Measurements from ENCODE around the gene MINDY1. TPM values are rescaled to one million over a fixed set of nuclear protein-coding genes. Genes with fewer than 3 reads are reported as not detected.
A peak's percentile ranks its signal among the peaks of the same experiment; 100 is the strongest.

Gene MINDY1
- total and polyA plus RNA-seq, 9 of the 15 experiments (the other 6 are each of a cell fraction or from before 2014, with no cell fraction given) = 0.49 to 11.0 (median 6.0) TPM

DNA sequence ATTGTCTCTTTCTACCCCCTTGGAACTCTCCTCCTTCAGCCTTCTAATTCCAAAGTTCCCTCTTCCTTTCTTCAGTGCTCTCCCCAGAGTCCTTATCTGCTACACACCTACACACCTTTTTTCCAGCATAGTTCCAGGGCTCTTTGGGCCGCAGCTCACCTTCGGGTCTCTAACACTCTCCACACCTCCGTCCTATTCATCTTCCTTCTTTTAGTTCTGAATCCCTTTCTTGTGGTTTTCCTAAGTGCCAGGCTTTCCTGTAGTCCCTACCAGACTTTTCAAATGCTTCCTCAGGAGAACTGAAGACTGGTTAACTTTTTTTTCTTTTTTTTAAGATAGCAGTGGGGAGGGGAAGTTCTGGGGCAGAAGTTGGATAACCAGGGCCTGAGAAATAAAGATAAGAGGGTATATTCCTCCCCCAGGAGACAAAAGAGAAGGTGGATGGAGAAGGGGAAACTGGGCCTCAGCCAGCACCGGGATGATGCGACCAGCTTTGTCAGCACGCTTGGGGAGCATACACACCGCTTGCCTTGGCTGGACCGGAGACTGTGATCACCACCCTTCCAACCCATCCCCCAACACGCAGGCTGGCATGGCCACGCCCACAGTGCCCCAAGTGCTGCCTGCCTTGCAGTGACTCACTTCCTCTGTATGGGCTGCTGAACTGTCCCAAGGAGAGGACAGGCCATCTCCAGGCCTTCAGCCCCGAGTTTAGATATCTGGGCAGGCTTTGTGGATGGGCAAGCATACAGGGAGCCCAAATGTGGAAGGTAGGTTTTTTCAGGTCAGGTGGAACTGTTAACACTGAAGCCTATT lies 29.6 kb downstream of the MINDY1 start (continued):
- TF ChIP-seq, protein P1, sequence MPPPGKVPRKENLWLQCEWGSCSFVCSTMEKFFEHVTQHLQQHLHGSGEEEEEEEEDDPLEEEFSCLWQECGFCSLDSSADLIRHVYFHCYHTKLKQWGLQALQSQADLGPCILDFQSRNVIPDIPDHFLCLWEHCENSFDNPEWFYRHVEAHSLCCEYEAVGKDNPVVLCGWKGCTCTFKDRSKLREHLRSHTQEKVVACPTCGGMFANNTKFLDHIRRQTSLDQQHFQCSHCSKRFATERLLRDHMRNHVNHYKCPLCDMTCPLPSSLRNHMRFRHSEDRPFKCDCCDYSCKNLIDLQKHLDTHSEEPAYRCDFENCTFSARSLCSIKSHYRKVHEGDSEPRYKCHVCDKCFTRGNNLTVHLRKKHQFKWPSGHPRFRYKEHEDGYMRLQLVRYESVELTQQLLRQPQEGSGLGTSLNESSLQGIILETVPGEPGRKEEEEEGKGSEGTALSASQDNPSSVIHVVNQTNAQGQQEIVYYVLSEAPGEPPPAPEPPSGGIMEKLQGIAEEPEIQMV (tag; conservative IDR thresholded peaks at IDR 0.05; ENCODE audit: low read depth) = no peak
- TF ChIP-seq RBBP5 (IDR thresholded peaks at IDR 0.05; ENCODE audit: borderline replicate concordance, insufficient read depth, low read length, poor library complexity, severe bottlenecking) = peak; percentile 91
- TF ChIP-seq BRF1 (IDR thresholded peaks at IDR 0.05; ENCODE audit: borderline replicate concordance, extremely low read depth, insufficient read length) = no peak
- TF ChIP-seq HDAC2 (IDR thresholded peaks at IDR 0.05) = peak; percentile 87
- TF ChIP-seq, protein P2, sequence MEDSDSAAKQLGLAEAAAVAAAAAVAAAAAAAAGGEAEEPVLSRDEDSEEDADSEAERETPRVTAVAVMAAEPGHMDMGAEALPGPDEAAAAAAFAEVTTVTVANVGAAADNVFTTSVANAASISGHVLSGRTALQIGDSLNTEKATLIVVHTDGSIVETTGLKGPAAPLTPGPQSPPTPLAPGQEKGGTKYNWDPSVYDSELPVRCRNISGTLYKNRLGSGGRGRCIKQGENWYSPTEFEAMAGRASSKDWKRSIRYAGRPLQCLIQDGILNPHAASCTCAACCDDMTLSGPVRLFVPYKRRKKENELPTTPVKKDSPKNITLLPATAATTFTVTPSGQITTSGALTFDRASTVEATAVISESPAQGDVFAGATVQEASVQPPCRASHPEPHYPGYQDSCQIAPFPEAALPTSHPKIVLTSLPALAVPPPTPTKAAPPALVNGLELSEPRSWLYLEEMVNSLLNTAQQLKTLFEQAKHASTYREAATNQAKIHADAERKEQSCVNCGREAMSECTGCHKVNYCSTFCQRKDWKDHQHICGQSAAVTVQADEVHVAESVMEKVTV (CRISPR knock-in tag; IDR thresholded peaks at IDR 0.05) = no peak
- TF ChIP-seq, protein P3, sequence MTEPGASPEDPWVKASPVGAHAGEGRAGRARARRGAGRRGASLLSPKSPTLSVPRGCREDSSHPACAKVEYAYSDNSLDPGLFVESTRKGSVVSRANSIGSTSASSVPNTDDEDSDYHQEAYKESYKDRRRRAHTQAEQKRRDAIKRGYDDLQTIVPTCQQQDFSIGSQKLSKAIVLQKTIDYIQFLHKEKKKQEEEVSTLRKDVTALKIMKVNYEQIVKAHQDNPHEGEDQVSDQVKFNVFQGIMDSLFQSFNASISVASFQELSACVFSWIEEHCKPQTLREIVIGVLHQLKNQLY (CRISPR knock-in tag; conservative IDR thresholded peaks at IDR 0.05) = no peak
- no peak for TF ChIP-seq HMG20A (CRISPR knock-in tag; conservative IDR thresholded peaks at IDR 0.05)
- TF ChIP-seq, protein P4, sequence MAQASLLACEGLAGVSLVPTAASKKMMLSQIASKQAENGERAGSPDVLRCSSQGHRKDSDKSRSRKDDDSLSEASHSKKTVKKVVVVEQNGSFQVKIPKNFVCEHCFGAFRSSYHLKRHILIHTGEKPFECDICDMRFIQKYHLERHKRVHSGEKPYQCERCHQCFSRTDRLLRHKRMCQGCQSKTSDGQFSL (CRISPR knock-in tag; IDR thresholded peaks at IDR 0.05) = no peak
- TF ChIP-seq, protein P4 (tag; IDR thresholded peaks at IDR 0.05) = peak in 1 of 2 experiments; percentile 33; a peak in 1 of 4 replicates
- TF ChIP-seq, protein P5, sequence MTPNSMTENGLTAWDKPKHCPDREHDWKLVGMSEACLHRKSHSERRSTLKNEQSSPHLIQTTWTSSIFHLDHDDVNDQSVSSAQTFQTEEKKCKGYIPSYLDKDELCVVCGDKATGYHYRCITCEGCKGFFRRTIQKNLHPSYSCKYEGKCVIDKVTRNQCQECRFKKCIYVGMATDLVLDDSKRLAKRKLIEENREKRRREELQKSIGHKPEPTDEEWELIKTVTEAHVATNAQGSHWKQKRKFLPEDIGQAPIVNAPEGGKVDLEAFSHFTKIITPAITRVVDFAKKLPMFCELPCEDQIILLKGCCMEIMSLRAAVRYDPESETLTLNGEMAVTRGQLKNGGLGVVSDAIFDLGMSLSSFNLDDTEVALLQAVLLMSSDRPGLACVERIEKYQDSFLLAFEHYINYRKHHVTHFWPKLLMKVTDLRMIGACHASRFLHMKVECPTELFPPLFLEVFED (CRISPR knock-in tag; conservative IDR thresholded peaks at IDR 0.05) = no peak
- TF ChIP-seq SMC3 (conservative IDR thresholded peaks at IDR 0.05; ENCODE audit: insufficient read depth, low read depth, low read length) = no peak
- TF ChIP-seq, protein P6, sequence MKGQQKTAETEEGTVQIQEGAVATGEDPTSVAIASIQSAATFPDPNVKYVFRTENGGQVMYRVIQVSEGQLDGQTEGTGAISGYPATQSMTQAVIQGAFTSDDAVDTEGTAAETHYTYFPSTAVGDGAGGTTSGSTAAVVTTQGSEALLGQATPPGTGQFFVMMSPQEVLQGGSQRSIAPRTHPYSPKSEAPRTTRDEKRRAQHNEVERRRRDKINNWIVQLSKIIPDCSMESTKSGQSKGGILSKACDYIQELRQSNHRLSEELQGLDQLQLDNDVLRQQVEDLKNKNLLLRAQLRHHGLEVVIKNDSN (CRISPR knock-in tag; IDR thresholded peaks at IDR 0.05) = no peak
- TF ChIP-seq, protein P7, sequence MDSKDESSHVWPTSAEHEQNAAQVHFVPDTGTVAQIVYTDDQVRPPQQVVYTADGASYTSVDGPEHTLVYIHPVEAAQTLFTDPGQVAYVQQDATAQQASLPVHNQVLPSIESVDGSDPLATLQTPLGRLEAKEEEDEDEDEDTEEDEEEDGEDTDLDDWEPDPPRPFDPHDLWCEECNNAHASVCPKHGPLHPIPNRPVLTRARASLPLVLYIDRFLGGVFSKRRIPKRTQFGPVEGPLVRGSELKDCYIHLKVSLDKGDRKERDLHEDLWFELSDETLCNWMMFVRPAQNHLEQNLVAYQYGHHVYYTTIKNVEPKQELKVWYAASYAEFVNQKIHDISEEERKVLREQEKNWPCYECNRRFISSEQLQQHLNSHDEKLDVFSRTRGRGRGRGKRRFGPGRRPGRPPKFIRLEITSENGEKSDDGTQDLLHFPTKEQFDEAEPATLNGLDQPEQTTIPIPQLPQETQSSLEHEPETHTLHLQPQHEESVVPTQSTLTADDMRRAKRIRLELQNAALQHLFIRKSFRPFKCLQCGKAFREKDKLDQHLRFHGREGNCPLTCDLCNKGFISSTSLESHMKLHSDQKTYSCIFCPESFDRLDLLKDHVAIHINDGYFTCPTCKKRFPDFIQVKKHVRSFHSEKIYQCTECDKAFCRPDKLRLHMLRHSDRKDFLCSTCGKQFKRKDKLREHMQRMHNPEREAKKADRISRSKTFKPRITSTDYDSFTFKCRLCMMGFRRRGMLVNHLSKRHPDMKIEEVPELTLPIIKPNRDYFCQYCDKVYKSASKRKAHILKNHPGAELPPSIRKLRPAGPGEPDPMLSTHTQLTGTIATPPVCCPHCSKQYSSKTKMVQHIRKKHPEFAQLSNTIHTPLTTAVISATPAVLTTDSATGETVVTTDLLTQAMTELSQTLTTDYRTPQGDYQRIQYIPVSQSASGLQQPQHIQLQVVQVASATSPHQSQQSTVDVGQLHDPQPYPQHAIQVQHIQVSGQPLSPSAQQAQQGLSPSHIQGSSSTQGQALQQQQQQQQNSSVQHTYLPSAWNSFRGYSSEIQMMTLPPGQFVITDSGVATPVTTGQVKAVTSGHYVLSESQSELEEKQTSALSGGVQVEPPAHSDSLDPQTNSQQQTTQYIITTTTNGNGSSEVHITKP (IDR thresholded peaks at IDR 0.05; ENCODE audit: partially characterized antibody) = peak; percentile 11

All from K562 (cell line).